ENCODE data around the gene MOB3A.

GRCh38 chr19:2070986-2071673 is 25.0 kb downstream of the MOB3A start:
- no peak for TF ChIP-seq CTCF (conservative IDR thresholded peaks at IDR 0.05; ENCODE audit: low read length)
- TF ChIP-seq EZH2phosphoT487 (IDR thresholded peaks at IDR 0.05; ENCODE audit: borderline replicate concordance): no peak

Data from Loucy (cell line).